Coronary artery (tissue), 2 donors: ENCODE data around the gene TRIO.

ENCODE experiments used
- DNase-seq: peaks from one replicate; pipeline ENCODE4 v3.0.0-alpha.2; 2017; ENCODE audit warnings: low spot score
- H3K27ac ChIP-seq, 2 donors: fragments of 200-600 bp; sonication (generic); one replicate each; pipeline ENCODE4 v1.5.1; 2016 to 2019
- H3K4me3 ChIP-seq: fragments of 200-600 bp; sonication (generic); 2 replicates; pipeline ENCODE4 v1.5.1; 2016; ENCODE audit warnings: mild to moderate bottlenecking, moderate library complexity
- TF ChIP-seq, protein P1 (sequence below): fragments of 200-600 bp; sonication (generic); IDR thresholded peaks from one replicate; pipeline ENCODE4 v1.5.1; 2019; ENCODE audit warnings: antibody characterized with exemption

Gene TRIO

GRCh38 chr5:14229734-14230133, 86.6 kb downstream of the TRIO start:
- TF ChIP-seq, protein P1, sequence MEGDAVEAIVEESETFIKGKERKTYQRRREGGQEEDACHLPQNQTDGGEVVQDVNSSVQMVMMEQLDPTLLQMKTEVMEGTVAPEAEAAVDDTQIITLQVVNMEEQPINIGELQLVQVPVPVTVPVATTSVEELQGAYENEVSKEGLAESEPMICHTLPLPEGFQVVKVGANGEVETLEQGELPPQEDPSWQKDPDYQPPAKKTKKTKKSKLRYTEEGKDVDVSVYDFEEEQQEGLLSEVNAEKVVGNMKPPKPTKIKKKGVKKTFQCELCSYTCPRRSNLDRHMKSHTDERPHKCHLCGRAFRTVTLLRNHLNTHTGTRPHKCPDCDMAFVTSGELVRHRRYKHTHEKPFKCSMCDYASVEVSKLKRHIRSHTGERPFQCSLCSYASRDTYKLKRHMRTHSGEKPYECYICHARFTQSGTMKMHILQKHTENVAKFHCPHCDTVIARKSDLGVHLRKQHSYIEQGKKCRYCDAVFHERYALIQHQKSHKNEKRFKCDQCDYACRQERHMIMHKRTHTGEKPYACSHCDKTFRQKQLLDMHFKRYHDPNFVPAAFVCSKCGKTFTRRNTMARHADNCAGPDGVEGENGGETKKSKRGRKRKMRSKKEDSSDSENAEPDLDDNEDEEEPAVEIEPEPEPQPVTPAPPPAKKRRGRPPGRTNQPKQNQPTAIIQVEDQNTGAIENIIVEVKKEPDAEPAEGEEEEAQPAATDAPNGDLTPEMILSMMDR: no peak
- DNase-seq: no peak
- no peak overlapping the region for H3K4me3 ChIP-seq
- H3K27ac ChIP-seq: no peak overlapping the region

GRCh38 chr5:14231156-14231555, 88.0 kb downstream of the TRIO start:
- TF ChIP-seq, protein P1: no peak
- DNase-seq: no peak
- H3K4me3 ChIP-seq: no peak overlapping the region
- no peak overlapping the region for H3K27ac ChIP-seq

GRCh38 chr5:14231890-14232289, 88.7 kb downstream of the TRIO start:
- TF ChIP-seq, protein P1: no peak
- DNase-seq: no peak
- no peak overlapping the region for H3K4me3 ChIP-seq

DNA sequence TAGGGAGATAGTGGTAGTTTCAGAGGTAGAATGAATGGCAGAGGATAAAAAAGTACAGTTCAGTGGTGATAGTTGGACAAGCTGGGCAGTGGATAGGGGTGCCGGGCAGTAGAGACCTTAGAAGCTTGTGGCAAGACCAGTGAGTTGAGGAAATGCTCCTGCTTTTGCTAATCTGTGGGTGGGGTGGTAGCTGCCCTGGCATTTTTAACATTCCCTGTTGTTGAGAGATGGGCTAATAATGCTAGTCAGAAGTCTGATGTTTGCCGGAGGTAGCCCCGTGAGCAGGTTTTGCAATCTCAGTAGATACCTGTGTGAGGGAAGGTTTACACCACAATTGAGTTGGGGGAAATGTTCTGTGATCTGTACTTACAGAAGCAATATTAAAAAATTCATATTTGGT, 91.1 kb downstream of the TRIO start:
- Histone ChIP-seq H3K27ac (no peak overlapping the region), H3K4me3 (no peak overlapping the region)
- DNase-seq: no peak
- TF ChIP-seq, protein P1: no peak

More at GRCh38 chr5:14231890-14232289, 88.7 kb downstream of the TRIO start:
- H3K27ac ChIP-seq: no peak overlapping the region

- no peak overlapping the region for H3K4me3 ChIP-seq
- DNase-seq: no peak
- H3K27ac ChIP-seq: no peak overlapping the region
- TF ChIP-seq, protein P1: no peak
Observed at GRCh38 chr5:14235872-14236271, 92.7 kb downstream of the TRIO start.

GRCh38 chr5:14236757-14237156, 93.6 kb downstream of the TRIO start:
- no peak for DNase-seq
- Histone ChIP-seq H3K27ac (no peak overlapping the region), H3K4me3 (no peak overlapping the region)
- TF ChIP-seq, protein P1: no peak

GRCh38 chr5:14237317-14238086, 94.4 kb downstream of the TRIO start:
- no peak overlapping the region for H3K27ac ChIP-seq
- H3K4me3 ChIP-seq: no peak overlapping the region
- DNase-seq: no peak
- TF ChIP-seq, protein P1: no peak
